Stromal cell of bone marrow (primary cell): ENCODE measurements around the gene CRYL1.
"Not testable (repeated sequence)": the region's sequence is repeated elsewhere in the genome, so short reads cannot be mapped to it uniquely, and the experiment has no call there.

Source experiments
- DNase-seq: peaks from one replicate; pipeline ENCODE4 v3.0.0-alpha.2; 2012; ENCODE audit warnings: low read depth

The CRYL1 gene

DNA sequence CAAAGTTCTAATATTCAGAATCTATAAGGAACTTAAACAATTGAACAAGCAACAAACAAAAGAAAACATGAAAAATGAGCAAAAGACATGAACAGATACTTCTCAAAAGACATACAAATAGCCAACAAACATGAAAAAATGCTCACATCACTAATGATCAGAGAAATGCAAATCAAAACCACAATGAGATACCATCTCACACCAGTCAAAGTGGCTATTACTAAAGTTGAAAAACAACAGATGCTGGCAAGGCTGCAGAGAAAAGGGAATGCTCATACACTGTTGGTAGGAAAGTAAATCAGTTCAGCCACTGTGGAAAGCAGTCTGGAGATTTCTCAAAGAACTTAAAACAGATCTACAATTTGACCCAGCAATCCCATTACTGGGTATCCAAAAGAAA is 74.3 kb downstream of the CRYL1 start:
- no peak for DNase-seq

DNA sequence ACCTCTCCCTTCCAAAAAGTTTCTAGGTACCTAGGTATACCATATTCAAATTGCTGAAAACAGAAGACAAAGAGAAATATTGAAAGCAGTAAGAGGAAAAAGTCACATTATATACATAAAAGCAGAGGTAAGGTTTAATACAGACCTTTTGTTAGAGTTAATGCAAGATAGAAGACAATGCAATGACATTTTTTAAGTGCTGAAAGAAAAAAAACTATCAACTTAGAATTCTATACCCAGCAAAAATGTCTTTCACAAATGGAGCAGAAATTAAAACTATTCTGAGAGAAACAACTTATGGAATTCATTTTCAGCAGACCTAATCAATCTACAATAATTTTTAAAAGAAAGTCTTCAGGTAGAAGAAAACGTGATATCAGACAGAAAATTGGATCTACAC is 77.2 kb downstream of the CRYL1 start:
- no peak for DNase-seq

GRCh38 chr13:20446900-20447299 is 78.8 kb downstream of the CRYL1 start:
- no peak for DNase-seq

DNA sequence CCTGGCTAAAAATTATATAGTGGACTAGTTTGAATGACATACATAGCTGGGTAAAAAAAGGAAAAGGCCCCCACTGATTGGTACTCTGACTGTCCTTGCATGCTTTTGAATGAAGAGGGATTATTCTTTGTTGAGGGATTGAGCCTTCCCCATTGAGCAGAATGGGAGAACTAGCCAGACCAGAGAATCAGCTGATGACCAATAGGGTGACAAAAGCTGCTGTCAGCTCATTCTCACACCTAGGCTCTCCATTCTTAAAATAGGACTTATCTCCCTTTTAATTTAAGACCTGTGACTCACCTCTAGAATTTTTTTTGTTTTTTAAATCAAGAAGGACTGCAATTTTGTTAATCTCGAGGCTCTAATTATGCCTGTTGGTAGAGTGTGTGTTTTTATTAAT is 79.3 kb downstream of the CRYL1 start:
- no peak for DNase-seq

GRCh38 chr13:20442798-20443381 is 82.8 kb downstream of the CRYL1 start:
- DNase-seq: no peak

DNA sequence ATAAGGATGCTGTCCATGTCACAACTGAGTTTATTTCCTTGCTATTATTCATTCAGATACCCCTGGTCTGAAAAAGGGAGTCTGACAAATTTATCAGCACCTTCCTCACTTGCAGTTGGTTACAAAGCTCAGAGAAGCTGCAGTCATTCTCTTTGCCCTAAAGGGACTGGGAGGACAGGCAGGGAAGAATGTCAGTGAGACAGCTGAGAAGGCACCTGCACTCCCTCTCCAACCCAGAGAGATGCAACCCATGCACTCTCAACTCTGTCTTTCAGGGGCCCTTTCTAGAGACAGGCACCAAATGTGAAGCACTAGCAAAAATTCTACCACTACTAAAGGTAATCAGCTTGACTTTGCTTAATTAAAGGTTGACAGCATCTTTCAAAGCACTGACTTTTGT is 83.3 kb downstream of the CRYL1 start:
- no peak for DNase-seq

DNA sequence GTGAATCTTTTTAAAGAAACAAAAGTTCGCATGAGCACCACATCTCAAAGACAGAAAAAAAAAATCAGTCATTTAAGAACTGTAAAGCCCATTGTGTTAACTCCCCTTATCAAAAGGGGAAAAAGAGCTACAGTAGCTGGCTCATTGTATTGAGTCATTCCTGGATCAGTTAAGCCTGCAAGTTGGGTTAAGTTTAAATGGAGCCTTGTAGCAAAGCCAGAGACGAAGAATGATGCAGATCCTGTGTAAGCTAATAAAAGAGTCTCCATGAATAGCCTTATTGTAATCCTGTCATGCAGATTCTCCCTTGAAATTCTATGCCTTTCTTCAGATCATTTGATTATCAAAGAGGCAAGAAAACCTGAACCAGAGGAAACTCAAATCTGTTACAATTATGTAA is 83.8 kb downstream of the CRYL1 start:
- peak; percentile 47 for DNase-seq

GRCh38 chr13:20441056-20441455 is 84.6 kb downstream of the CRYL1 start:
- DNase-seq: no peak

DNA sequence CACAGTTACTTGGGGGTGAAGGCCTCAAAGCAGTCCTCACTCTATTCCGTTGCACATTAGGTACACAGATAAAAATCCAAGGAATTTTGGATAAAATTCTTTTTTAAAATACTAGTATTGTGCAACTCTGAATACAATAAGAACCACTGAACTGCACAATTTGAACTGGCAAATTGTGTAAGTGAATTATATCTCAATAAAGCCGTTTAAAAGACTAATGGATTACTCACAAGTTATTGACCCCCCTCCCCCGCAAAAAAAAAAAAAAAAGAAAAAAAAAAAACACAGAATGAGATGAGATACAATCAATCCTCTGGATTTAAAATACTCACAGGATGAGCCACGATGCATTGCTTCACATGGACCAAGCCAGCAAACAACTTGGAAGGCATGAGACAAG is 86.4 kb downstream of the CRYL1 start:
- DNase-seq: no peak

DNA sequence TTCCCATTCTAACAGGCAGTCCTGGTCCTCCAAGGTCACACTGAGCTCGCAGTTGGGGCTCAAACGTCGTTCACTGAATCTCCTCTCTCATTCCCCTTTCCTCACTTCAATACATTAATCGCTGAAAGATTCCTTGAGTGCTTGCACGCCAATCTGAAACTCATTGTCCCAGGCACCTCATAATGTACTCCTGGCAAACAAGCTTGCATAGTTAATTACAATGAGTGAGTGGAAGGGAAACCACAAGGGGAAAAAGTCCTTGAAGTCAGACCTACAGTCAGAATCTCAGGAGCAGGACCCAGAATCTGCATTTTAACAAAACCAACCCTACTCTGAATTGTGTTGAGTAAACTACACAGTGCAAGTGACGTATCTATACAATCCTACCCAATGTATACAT is 86.9 kb downstream of the CRYL1 start:
- no peak for DNase-seq

GRCh38 chr13:20436505-20436904 is 89.2 kb downstream of the CRYL1 start:
- no peak for DNase-seq

DNA sequence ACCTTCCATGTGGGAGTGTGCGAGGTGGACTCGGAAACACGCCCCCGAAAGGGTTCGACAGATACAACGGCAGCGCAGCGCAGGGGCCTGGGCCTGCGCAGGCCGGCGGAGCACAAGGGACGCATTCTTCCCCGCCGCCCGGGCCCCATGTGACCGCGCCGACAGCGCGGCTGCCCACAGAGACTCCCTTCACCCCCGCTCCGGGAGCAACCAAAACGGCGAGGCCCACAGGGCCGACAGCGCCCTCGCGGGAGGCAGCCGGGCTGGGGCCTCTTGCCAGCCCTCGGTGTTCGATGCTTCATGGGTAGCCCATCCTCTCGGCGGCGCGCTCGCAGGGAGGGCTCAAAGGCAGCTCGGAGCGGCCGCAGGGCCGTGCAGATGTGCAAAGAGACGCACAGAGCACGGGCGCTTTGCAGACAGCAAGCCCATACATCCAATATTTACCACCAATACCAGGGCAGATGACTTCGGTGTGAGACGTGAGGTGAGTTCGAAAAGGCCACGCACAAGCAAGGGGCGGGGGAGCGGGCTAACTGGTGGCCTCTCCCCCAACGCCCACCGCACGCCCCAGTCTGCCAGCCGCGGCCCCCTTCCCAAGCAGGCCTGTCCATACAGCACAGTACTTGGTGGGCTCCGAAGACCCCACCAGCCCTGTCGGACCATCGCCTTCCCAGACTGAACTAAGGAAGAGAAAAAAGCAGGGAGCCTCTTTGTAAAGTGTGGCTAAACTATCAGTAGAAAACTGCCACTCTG is 89.9 kb downstream of the CRYL1 start:
- no peak for DNase-seq

DNA sequence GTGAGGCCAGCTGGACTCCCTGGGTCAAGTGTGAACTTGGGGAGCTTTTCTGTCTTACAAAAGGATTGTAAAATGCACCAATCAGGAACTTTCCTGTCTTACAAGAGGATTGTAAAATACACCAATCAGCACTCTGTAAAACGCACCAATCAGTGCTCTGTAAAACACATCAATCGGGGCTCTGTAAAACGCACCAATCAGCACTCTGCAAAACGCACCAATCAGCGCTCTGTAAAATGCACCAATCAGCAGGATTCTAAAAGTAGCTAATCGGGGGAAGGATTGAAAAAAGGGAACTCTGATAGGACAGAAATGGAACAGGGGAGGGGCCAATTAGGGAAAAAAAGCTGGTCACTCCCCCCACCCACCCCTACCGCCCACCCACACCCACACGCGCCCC is 91.4 kb downstream of the CRYL1 start:
- DNase-seq: not testable (repeated sequence)

GRCh38 chr13:20431687-20432384 is 93.8 kb downstream of the CRYL1 start:
- DNase-seq: no peak

DNA sequence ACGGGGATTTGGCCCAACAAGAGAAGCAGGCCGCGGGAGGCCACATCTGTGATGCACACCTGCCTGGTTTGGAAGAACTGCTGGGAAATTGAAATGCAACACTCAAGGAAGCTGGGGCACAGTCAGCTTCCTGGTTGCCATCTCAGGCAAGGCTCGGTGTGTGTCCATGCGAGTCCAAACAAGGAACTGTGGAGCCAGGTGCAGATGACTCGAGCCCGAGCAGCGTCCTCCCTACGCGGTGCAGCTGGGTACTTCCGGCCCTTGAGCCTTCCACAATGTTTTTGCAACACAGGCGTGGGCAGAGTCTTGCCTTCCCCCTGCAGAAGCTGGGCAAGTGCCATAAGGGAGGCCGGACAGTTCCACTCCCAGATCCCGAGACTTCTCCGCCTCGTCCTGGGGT is 94.6 kb downstream of the CRYL1 start:
- no peak for DNase-seq

GRCh38 chr13:20430296-20430695 is 95.4 kb downstream of the CRYL1 start:
- DNase-seq: no peak

- no peak for DNase-seq
Measured at GRCh38 chr13:20429682-20430081, 96.0 kb downstream of the CRYL1 start.

DNA sequence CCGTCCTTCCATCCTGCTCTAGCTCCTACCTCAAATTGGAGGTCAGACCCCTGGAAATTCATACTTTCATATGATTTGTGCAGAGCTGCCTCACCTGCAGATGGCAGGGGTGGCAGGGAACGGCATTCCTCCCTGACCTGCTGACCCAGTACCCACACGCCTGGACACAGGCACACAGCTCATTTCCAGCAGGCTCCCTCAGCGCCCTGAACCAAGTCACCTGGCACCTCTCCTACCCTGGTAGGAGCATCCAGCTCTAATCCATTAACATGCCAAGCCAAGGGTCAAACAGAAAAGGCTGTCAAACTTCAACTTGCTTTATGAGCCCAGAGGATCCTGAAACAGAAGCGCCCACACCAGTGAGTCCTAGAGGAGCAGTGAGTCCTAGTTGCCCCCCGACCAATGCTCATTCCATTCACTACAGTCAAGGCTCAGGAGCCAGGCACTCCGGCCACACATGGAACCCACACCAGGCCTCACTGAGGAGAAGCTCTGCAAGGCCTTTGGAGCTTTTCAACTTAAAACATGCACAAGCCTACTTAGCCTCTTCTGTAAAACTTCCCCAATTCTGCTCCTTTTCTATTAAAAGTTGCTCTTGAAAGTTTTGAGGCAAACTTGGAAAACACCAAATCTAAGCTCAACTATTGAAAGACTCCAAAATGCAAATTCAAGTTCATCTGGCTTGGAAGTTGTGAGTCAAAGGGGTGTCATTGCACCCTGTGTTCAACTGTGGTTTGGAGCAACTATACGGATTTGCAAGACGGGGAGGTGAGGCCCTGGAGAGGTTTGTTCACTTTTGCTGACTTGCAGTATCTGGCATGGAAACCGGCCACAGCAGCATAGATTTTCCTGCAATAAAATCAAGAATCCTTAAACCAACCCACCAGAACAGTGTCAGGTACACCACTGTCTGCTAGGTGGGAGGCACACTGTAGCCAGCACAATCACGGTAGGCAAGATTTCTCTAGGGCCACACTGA is 96.7 kb downstream of the CRYL1 start:
- peak; percentile 45 for DNase-seq

- DNase-seq: no peak
Measured at GRCh38 chr13:20426766-20427448, 98.8 kb downstream of the CRYL1 start.

GRCh38 chr13:20425819-20426219 is 99.8 kb downstream of the CRYL1 start:
- no peak for DNase-seq

- DNase-seq: no peak
Measured at GRCh38 chr13:20424949-20425348, 100.7 kb downstream of the CRYL1 start.

DNA sequence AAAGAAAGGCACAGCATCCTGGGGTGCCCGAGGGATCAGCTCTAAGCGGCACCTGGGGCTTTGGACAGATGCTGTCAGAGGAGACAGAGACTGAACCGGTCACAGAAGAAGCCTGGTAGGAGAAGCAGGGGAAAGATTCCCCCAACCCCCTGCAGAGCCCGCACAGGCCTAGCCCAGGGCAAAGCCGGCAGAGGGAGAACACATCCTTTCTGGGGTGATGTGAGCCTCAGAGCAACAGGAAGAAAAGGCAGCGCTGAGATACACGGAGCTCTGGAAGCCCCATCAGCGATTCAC is 101.2 kb downstream of the CRYL1 start:
- DNase-seq: no peak
